ENCODE data around the gene BCL11A.

Gene BCL11A

GRCh38 chr2:60490848-60491247, 62.6 kb downstream of the BCL11A start:
- Histone ChIP-seq H4K20me1 (ENCODE audit: control insufficient read depth, insufficient read depth, low read depth, low read length) (peaks cover 33% of the 10 kb centered on the region), H3K27me3 (ENCODE audit: control insufficient read depth, low read length) (no peaks in the 10 kb centered on the region), H3K4me1 (ENCODE audit: control insufficient read depth, low read length) (peaks cover 100% of the 10 kb centered on the region), H3K4me2 (ENCODE audit: low read length) (no peak overlapping the region), H3K36me3 (ENCODE audit: control insufficient read depth, low read length) (peaks cover 96% of the 10 kb centered on the region), H3F3A (ENCODE audit: control insufficient read depth, insufficient read depth) (peaks cover 29% of the 10 kb centered on the region), H3K79me2 (ENCODE audit: control insufficient read depth, low read length) (peaks cover 100% of the 10 kb centered on the region), H3K9me3 (ENCODE audit: control insufficient read depth, insufficient read depth, low read length) (no peaks in the 10 kb centered on the region), H3K9me2 (replicated peaks; ENCODE audit: control insufficient read depth, low read length) (no peaks in the 10 kb centered on the region), H3K27ac (ENCODE audit: low read depth, low read length) (peak overlapping the region; percentile 14; the same call in 1 of the 2 replicates), H3K4me3 (ENCODE audit: low read length) (no peak overlapping the region)
- TF ChIP-seq EZH2phosphoT487 (IDR thresholded peaks at IDR 0.05; ENCODE audit: borderline replicate concordance, low read length), result no peak
- TF ChIP-seq CTCF (IDR thresholded peaks at IDR 0.05; ENCODE audit: low read depth, low read length, poor library complexity, severe bottlenecking), result no peak

GRCh38 chr2:60490441-60490840, 63.0 kb downstream of the BCL11A start:
- Histone ChIP-seq H3K36me3 (ENCODE audit: control insufficient read depth, low read length) (peaks cover 96% of the 10 kb centered on the region), H3K4me1 (ENCODE audit: control insufficient read depth, low read length) (peaks cover 100% of the 10 kb centered on the region), H4K20me1 (ENCODE audit: control insufficient read depth, insufficient read depth, low read depth, low read length) (peaks cover 28% of the 10 kb centered on the region), H3K27me3 (ENCODE audit: control insufficient read depth, low read length) (no peaks in the 10 kb centered on the region), H3K9me2 (replicated peaks; ENCODE audit: control insufficient read depth, low read length) (no peaks in the 10 kb centered on the region), H3K27ac (ENCODE audit: low read depth, low read length) (peak overlapping the region; percentile 14; the same call in 1 of the 2 replicates), H3K79me2 (ENCODE audit: control insufficient read depth, low read length) (peaks cover 100% of the 10 kb centered on the region), H3K4me2 (ENCODE audit: low read length) (0 out of 2 replicates have a peak overlapping the region, but pooled peaks have one; percentile 7), H3K9me3 (ENCODE audit: control insufficient read depth, insufficient read depth, low read length) (no peaks in the 10 kb centered on the region), H3K4me3 (ENCODE audit: low read length) (no peak overlapping the region), H3F3A (ENCODE audit: control insufficient read depth, insufficient read depth) (peaks cover 31% of the 10 kb centered on the region)
- TF ChIP-seq EZH2phosphoT487 (IDR thresholded peaks at IDR 0.05; ENCODE audit: borderline replicate concordance, low read length) (no peak), CTCF (IDR thresholded peaks at IDR 0.05; ENCODE audit: low read depth, low read length, poor library complexity, severe bottlenecking) (no peak)

GRCh38 chr2:60489289-60489688, 64.2 kb downstream of the BCL11A start:
- Histone ChIP-seq H3K27me3 (ENCODE audit: control insufficient read depth, low read length) (no peaks in the 10 kb centered on the region), H3K79me2 (ENCODE audit: control insufficient read depth, low read length) (peaks cover 100% of the 10 kb centered on the region), H4K20me1 (ENCODE audit: control insufficient read depth, insufficient read depth, low read depth, low read length) (peaks cover 25% of the 10 kb centered on the region), H3K9me3 (ENCODE audit: control insufficient read depth, insufficient read depth, low read length) (no peaks in the 10 kb centered on the region), H3F3A (ENCODE audit: control insufficient read depth, insufficient read depth) (peaks cover 34% of the 10 kb centered on the region), H3K27ac (ENCODE audit: low read depth, low read length) (peak overlapping the region; percentile 14; the same call in 1 of the 2 replicates), H3K4me2 (ENCODE audit: low read length) (peak overlapping the region; percentile 5; the same call in 1 of the 2 replicates), H3K9me2 (replicated peaks; ENCODE audit: control insufficient read depth, low read length) (no peaks in the 10 kb centered on the region), H3K4me3 (ENCODE audit: low read length) (no peak overlapping the region), H3K36me3 (ENCODE audit: control insufficient read depth, low read length) (peaks cover 96% of the 10 kb centered on the region), H3K4me1 (ENCODE audit: control insufficient read depth, low read length) (peaks cover 100% of the 10 kb centered on the region)
- TF ChIP-seq EZH2phosphoT487 (IDR thresholded peaks at IDR 0.05; ENCODE audit: borderline replicate concordance, low read length) (no peak), CTCF (IDR thresholded peaks at IDR 0.05; ENCODE audit: low read depth, low read length, poor library complexity, severe bottlenecking) (no peak)

All from DOHH2 (cell line).